Stimulated activated CD8-positive, alpha-beta memory T cell treated with anti-CD3 and anti-CD28 coated beads, Interleukin-2, amount 100 ng/mL, for 1 hour (primary cell): ENCODE data around the gene SURF1.
A peak's percentile ranks its signal among the peaks of the same experiment; 100 is the strongest.
"Not testable (repeated sequence)": the region's sequence is repeated elsewhere in the genome, so short reads cannot be mapped to it uniquely, and the experiment has no call there.

Experiments
- DNase-seq, 2 donors: peaks; one replicate each; pipeline ENCODE4 v3.0.0-alpha.2; 2020; ENCODE audit warnings: low read depth in 2 of 2

Gene SURF1

GRCh38 chr9:133344979-133345378, 11.3 kb downstream of the SURF1 start:
- no peak for DNase-seq

DNA sequence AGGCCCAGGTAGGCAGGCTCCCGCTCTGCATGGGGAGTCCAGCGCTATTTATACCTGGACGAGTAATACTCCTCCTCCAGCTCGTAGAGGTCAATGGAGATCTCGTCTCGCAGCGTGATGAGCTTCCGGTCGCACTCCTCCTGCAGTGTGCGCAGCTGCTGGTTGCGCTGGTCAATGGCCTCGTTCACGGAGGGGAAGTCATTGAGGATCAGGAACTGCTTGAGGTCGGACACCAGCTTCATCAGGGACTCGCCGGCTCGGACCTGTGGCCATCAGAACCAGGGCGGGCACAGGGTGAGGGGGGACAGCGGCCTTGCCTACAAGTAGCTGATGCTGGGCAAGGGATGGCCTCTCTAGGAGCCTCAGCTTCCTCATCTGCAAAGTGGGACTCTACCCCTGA, 12.2 kb downstream of the SURF1 start:
- DNase-seq = no peak

DNA sequence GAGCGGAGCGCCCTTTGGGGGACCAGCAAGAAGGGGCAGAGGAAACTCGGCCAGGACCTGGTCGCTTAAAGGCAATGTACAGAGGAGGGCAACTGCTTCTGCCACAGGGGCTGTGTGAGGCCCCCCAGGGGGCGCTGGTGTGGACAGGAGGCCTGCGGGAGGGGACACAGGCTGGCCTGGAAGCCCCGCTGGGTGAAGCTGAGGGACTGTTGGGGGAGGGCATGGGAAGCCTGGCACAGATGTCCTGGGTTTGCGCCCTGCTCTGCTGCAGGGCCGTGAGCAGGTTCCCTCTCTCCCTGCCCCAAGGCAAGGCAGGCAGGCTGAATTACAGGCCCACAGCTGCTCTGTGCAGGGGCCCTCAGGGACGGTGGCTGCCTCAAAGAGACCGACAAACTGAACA, 13.7 kb downstream of the SURF1 start:
- DNase-seq = no peak

GRCh38 chr9:133342069-133342406, 14.2 kb downstream of the SURF1 start:
- no peak for DNase-seq

DNA sequence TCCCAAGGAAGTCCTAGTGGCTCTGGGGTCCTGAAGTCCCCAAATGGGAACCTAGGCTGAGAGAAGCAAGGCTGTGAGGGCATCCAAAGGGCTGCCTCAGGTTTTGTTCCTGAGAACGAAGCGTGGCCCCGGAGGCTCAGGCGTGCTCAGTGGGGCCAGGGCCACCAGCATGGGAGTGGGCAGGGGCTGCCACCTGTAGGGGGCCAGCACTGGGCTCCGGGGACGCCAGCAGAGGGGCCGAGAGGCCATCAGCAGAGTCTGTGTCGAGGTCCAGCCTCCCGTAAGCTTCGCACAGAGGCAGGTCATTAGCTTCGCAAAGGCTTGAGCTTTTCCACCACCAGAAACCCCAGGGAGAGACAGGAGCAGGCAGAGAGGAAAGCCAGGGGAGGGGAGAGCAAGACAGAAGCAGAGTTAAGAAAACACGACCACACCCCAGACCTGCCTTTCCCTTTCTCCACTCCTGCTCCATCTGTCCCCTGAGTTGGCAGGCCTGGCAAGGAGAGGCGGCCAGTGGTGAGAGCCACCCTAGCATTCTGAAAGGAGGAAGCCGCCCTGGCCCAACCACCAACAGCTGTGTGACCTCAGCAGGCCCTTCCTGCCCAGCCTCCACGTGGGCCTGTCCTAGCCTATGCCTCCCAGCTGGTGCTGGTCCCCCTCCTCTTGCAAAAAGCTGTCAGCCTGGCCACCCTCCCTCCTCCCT, 14.8 kb downstream of the SURF1 start:
- DNase-seq = no peak

- no peak for DNase-seq
These were observed 15.4 kb downstream of the SURF1 start for GRCh38 chr9:133340916-133341315.

GRCh38 chr9:133340256-133340655, 16.0 kb downstream of the SURF1 start:
- DNase-seq = no peak

GRCh38 chr9:133339641-133340040, 16.6 kb downstream of the SURF1 start:
- DNase-seq = no peak

- DNase-seq = peak; percentile 81 to 84
These were observed 20.1 kb downstream of the SURF1 start, which contains the start of gene SURF6 for GRCh38 chr9:133335924-133336811. TSS of gene SURF6 (minus strand) at chr9:133336188. CDS start at chr9:133336132, 56 bp downstream.

- not testable (repeated sequence) for DNase-seq
These were observed 21.4 kb downstream of the SURF1 start for GRCh38 chr9:133334888-133335287.

DNA sequence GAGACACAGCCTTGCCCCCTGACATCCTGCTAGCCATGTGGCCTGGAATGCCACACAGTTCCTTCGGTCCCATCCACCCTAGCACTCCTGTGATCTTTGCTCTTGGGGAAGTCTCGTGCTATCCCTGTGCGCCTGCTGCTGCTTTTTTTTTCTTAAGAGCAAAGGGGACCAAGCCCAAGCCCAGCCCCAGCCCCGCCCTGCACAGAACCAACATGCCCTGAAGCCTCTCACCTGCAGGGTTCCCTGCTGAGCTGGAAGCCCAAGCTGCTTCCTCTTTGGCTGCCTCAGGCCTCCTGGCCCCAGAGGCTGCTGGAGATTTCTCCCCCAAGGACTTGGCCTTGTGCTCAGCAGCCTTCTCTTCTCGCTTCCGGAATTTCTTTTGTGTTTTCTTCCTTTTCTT, 22.1 kb downstream of the SURF1 start:
- DNase-seq = no peak

- DNase-seq = no peak
These were observed 22.7 kb downstream of the SURF1 start for GRCh38 chr9:133333566-133333965.

- no peak for DNase-seq
These were observed 23.3 kb downstream of the SURF1 start for GRCh38 chr9:133333011-133333410.

DNA sequence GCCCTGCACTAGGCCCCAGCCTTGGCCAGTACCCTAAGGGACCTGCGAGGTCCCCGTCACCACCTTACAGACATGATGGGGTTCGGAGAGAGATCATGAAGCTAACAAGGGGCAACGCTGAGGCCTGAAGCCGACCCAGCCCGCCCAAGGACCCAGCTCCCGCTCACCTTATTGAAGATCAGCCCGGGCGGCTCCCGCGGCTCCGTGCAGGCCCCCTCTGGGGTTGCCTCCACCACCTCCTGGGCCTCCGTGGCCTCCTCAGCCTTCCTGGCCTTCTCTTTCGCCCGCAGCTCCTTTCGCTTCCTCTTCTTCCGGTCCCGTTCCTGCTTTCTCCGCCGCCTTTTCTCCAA, 23.9 kb downstream of the SURF1 start:
- no peak for DNase-seq

- DNase-seq = no peak
These were observed 24.5 kb downstream of the SURF1 start for GRCh38 chr9:133331641-133332380.

- no peak for DNase-seq
These were observed 25.1 kb downstream of the SURF1 start for GRCh38 chr9:133331221-133331620.

- DNase-seq = not testable (repeated sequence)
These were observed 26.8 kb downstream of the SURF1 start for GRCh38 chr9:133329306-133330156.

DNA sequence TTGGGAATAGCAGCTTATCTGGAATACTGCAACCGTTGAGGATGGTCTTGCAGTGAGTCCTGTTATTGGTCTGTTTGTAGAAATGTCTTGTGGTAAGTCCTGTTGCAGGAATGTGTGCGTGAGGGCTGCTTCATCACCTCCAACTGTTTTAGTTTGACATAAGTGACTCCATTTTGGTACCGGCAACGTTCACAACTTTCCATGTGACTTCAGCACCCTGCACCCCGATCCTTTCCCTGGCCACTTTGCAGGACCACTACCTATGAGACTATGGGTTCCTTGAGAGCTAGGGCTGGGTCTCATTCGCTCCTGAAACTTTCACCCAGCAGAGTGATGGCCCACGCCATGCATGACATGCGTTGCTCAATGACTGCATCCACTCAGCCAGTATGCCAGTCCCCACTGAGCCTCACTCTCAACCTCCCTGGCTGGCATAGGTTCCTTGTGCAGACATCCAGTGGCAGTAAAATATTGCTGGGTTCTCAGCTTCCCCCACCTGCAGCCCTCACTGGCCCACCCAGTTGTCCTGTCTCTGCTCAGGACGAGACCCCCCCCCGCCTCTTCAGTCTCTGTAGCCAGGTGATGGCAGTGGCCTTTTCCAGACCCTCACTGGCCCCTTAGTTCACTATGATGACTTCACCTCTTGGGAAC, 28.3 kb downstream of the SURF1 start:
- no peak for DNase-seq

GRCh38 chr9:133327021-133327420, 29.3 kb downstream of the SURF1 start:
- DNase-seq = not testable (repeated sequence)

- no peak for DNase-seq
These were observed 32.1 kb downstream of the SURF1 start for GRCh38 chr9:133323991-133324703.
